Small intestine (tissue), 7 donors: ENCODE measurements around the gene NEDD4L. TPM values are rescaled to one million over a fixed set of nuclear protein-coding genes. Genes with fewer than 3 reads are reported as not detected.

ENCODE experiments used
- DNase-seq, 2 donors: peaks; one replicate each; pipeline versions ENCODE4 v3.0.0 to v3.0.0-alpha.2; 2013
- FAIRE-seq: peaks from 2 replicates; lab custom pipeline; 2012; peaks lifted over from hg19 to GRCh38; lab: Jason Lieb, UNC
- H3K27ac ChIP-seq, 3 donors: one replicate each; pipeline ENCODE4 v1.5.1; 2013; ENCODE audit warnings: low read length in 2 of 3, mild to moderate bottlenecking in 2 of 3, control low read depth in 1 of 3, inconsistent platforms in 1 of 3, low read depth in 1 of 3, moderate library complexity in 1 of 3
- H3K27me3 ChIP-seq, 3 donors: one replicate each; pipeline ENCODE4 v1.6.1; 2013; ENCODE audit warnings: low read length in 3 of 3, inconsistent platforms in 1 of 3; ENCODE audit not compliant: control insufficient read depth in 3 of 3, insufficient read depth in 3 of 3
- H3K36me3 ChIP-seq, 3 donors: one replicate each; pipeline ENCODE4 v1.6.1; 2013; ENCODE audit warnings: low read length in 3 of 3, inconsistent platforms in 1 of 3, low read depth in 1 of 3, mild to moderate bottlenecking in 1 of 3, moderate library complexity in 1 of 3; ENCODE audit not compliant: control insufficient read depth in 3 of 3, insufficient read depth in 2 of 3
- H3K4me1 ChIP-seq, 3 donors: one replicate each; pipeline ENCODE4 v1.6.1; 2013; ENCODE audit warnings: low read length in 2 of 3, inconsistent platforms in 1 of 3, low read depth in 1 of 3, mild to moderate bottlenecking in 1 of 3, moderate library complexity in 1 of 3; ENCODE audit not compliant: control insufficient read depth in 3 of 3, insufficient read depth in 2 of 3
- H3K4me3 ChIP-seq, 3 donors: one replicate each; pipeline ENCODE4 v1.5.1; 2013; ENCODE audit warnings: low read length in 3 of 3, control low read depth in 1 of 3, inconsistent platforms in 1 of 3, low read depth in 1 of 3, mild to moderate bottlenecking in 1 of 3, moderate library complexity in 1 of 3
- H3K9me3 ChIP-seq, 2 donors: one replicate each; pipeline ENCODE4 v1.6.1; 2013; ENCODE audit warnings: low read depth in 1 of 2, low read length in 1 of 2; ENCODE audit not compliant: control insufficient read depth in 2 of 2, insufficient read depth in 1 of 2
- WGBS, 3 donors: extraction: QIAGEN DNeasy Blood & Tissue Kit; methylation state at CpG; one replicate each; pipeline ENCODE4 v1.1.7; 2013; 5-methylcytosine and 5-hydroxymethylcytosine counted together
- polyA plus RNA-seq, 4 donors: library from polyadenylated mRNA; stranded (reverse) in 3 of 4; unstranded in 1 of 4; fragments of 200-250 nt in 3 of 4; fragments of 120-200 nt in 1 of 4; gene quantifications; one replicate each; pipeline versions ENCODE4 v1.2.1 to v1.2.3, GENCODE V29; 2013
- donor health status: healthy with polysubstance abuse.
- donor health status: control.
- donor health status: control.
- donor health status: Bipolar disorder and iron deficiency.
- donor health status: healthy.

Gene NEDD4L
- polyA plus RNA-seq, 4 donors, result 36.5 to 113 (median 96.2) TPM

GRCh38 chr18:58028109-58028784, 15.8 kb upstream of the NEDD4L start:
- FAIRE-seq, result no peak
- H3K4me1 ChIP-seq, result peaks cover 2 to 45% (median 5%) of the 10 kb centered on the region in 3 donors
- H3K27ac ChIP-seq, result no peak overlapping the region
- no peak overlapping the region for H3K4me3 ChIP-seq
- DNase-seq, result peak; percentile 31 to 36
- WGBS, 3 donors, result 71 to 76% (median 74%) methylated on average over 4 of the region's 4 CpGs
- no peaks in the 10 kb centered on the region for H3K27me3 ChIP-seq
- H3K9me3 ChIP-seq, result no peaks in the 10 kb centered on the region
- no peaks in the 10 kb centered on the region for H3K36me3 ChIP-seq

GRCh38 chr18:58032233-58032632, 11.8 kb upstream of the NEDD4L start:
- H3K36me3 ChIP-seq, result no peaks in the 10 kb centered on the region
- no peak overlapping the region for H3K27ac ChIP-seq
- no peak overlapping the region for H3K4me3 ChIP-seq
- DNase-seq (no peak), FAIRE-seq (no peak)
- no peaks in the 10 kb centered on the region for H3K9me3 ChIP-seq
- peaks cover 0 to 2% (median 0%) of the 10 kb centered on the region in 3 donors for H3K27me3 ChIP-seq
- 46 to 59% (median 53%) methylated on average over 4 of the region's 4 CpGs for WGBS, 3 donors
- H3K4me1 ChIP-seq, result peaks cover 0 to 13% (median 2%) of the 10 kb centered on the region in 3 donors

- H3K9me3 ChIP-seq, result no peaks in the 10 kb centered on the region
- whole genome bisulfite sequencing, 3 donors, result 76 to 85% (median 83%) methylated on average over 3 of the region's 3 CpGs
- H3K27ac ChIP-seq, result no peak overlapping the region
- no peak overlapping the region for H3K4me3 ChIP-seq
- peaks cover 0 to 2% (median 0%) of the 10 kb centered on the region in 3 donors for H3K27me3 ChIP-seq
- peaks cover 0 to 3% (median 2%) of the 10 kb centered on the region in 3 donors for H3K4me1 ChIP-seq
- no peak for FAIRE-seq
- DNase-seq, result no peak
- H3K36me3 ChIP-seq, result no peaks in the 10 kb centered on the region
Observed at GRCh38 chr18:58033216-58033615, 10.8 kb upstream of the NEDD4L start.

- WGBS, 3 donors, result 67 to 88% (median 85%) methylated on average over 2 of the region's 2 CpGs
- peaks cover 0 to 2% (median 0%) of the 10 kb centered on the region in 3 donors for H3K27me3 ChIP-seq
- H3K4me1 ChIP-seq, result no peaks in the 10 kb centered on the region
- no peak overlapping the region for H3K4me3 ChIP-seq
- DNase-seq, result no peak
- no peak for FAIRE-seq
- no peaks in the 10 kb centered on the region for H3K9me3 ChIP-seq
- no peaks in the 10 kb centered on the region for H3K36me3 ChIP-seq
- H3K27ac ChIP-seq, result no peak overlapping the region
Observed at GRCh38 chr18:58034370-58034769, 9.7 kb upstream of the NEDD4L start.

- Histone ChIP-seq H3K4me3 (no peak overlapping the region), H3K27ac (no peak overlapping the region), H3K27me3 (peaks cover 0 to 2% (median 0%) of the 10 kb centered on the region in 3 donors), H3K36me3 (no peaks in the 10 kb centered on the region), H3K9me3 (no peaks in the 10 kb centered on the region), H3K4me1 (peaks cover 0 to 11% (median 0%) of the 10 kb centered on the region in 3 donors)
- FAIRE-seq (no peak), DNase-seq (no peak)
Observed at GRCh38 chr18:58037163-58037562, 6.9 kb upstream of the NEDD4L start.

- no peak for FAIRE-seq
- Histone ChIP-seq H3K4me1 (peaks cover 0 to 18% (median 0%) of the 10 kb centered on the region in 3 donors), H3K27ac (no peak overlapping the region), H3K27me3 (peaks cover 0 to 2% (median 0%) of the 10 kb centered on the region in 3 donors), H3K36me3 (no peaks in the 10 kb centered on the region), H3K4me3 (no peak overlapping the region), H3K9me3 (no peaks in the 10 kb centered on the region)
- WGBS, 3 donors, result 83 to 90% (median 86%) methylated on average over 3 of the region's 3 CpGs
- DNase-seq, result no peak
Observed at GRCh38 chr18:58038063-58038462, 6.0 kb upstream of the NEDD4L start.

- H3K27ac ChIP-seq, result no peak overlapping the region
- WGBS, 3 donors, result 4 to 26% (median 19%) methylated on average over 4 of the region's 4 CpGs
- H3K4me3 ChIP-seq, result no peak overlapping the region
- peaks cover 0 to 25% (median 0%) of the 10 kb centered on the region in 3 donors for H3K4me1 ChIP-seq
- DNase-seq (peak; percentile 68 to 84), FAIRE-seq (no peak)
- H3K9me3 ChIP-seq, result no peaks in the 10 kb centered on the region
- no peaks in the 10 kb centered on the region for H3K27me3 ChIP-seq
- H3K36me3 ChIP-seq, result no peaks in the 10 kb centered on the region
Observed at GRCh38 chr18:58041633-58042032, 2.4 kb upstream of the NEDD4L start.

GRCh38 chr18:58042826-58043490, 1.1 kb upstream of the NEDD4L start:
- H3K9me3 ChIP-seq, result no peaks in the 10 kb centered on the region
- 9 to 12% (median 10%) methylated on average over 19 of the region's 19 CpGs for WGBS, 3 donors
- DNase-seq, result peak in 1 of 2 donors; percentile 55
- peak overlapping the region in 2 of 3 donors; percentile 86 to 97 for H3K27ac ChIP-seq
- H3K27me3 ChIP-seq, result no peaks in the 10 kb centered on the region
- no peaks in the 10 kb centered on the region for H3K36me3 ChIP-seq
- H3K4me1 ChIP-seq, result peaks cover 0 to 33% (median 0%) of the 10 kb centered on the region in 3 donors
- no peak for FAIRE-seq
- H3K4me3 ChIP-seq, result peak overlapping the region in 2 of 3 donors; percentile 39 to 79
